HFFc6 (cell line): Measurements from ENCODE around the gene OR2B2. TPM values are rescaled to one million over a fixed set of nuclear protein-coding genes. Genes with fewer than 3 reads are reported as not detected.
"Not testable (repeated sequence)": the region's sequence is repeated elsewhere in the genome, so short reads cannot be mapped to it uniquely, and the experiment has no call there.

ENCODE experiments used
- DNase-seq: peaks from one replicate; pipeline ENCODE4 v3.0.0-alpha.2; 2018
- H3K27ac Mint-ChIP-seq: 2 replicates; pipeline ENCODE4 v1.8.0; 2020; ENCODE audit warnings: mild to moderate bottlenecking, mixed read lengths
- H3K27me3 Mint-ChIP-seq: 2 replicates; pipeline ENCODE4 v1.8.0; 2021; ENCODE audit warnings: mild to moderate bottlenecking, moderate library complexity, mixed read lengths; ENCODE audit not compliant: insufficient read depth
- H3K36me3 Mint-ChIP-seq: 2 replicates; pipeline ENCODE4 v1.8.0; 2021; ENCODE audit warnings: low read depth, mixed read lengths
- H3K4me1 Mint-ChIP-seq: 2 replicates; pipeline ENCODE4 v1.8.0; 2020; ENCODE audit warnings: low read depth, mixed read lengths
- H3K4me3 Mint-ChIP-seq: 2 replicates; pipeline ENCODE4 v1.8.0; 2020; ENCODE audit warnings: mild to moderate bottlenecking, moderate library complexity, mixed read lengths
- H3K9me3 Mint-ChIP-seq: 2 replicates; pipeline ENCODE4 v1.8.0; 2020; ENCODE audit warnings: mild to moderate bottlenecking, mixed read lengths
- CTCF ChIP-seq: fragments of 200-600 bp; sonication (generic); IDR thresholded peaks from 2 replicates; pipeline ENCODE4 v1.5.0; 2021; ENCODE audit warnings: antibody characterized with exemption, mild to moderate bottlenecking
- total RNA-seq, 6 experiments: library from RNA; stranded (reverse); fragmentation: NEBNext Ultra II Directional; extraction: Animal tissue kit (Norgen Biotek cat#: 25700); gene quantifications; 2 replicates in 1 of 6; 3 replicates in 5 of 6; pipeline ENCODE4 v1.2.3, GENCODE V29; 2021

The OR2B2 gene
- total RNA-seq, 6 experiments from 2014 or later, result not detected

- no peak for TF ChIP-seq CTCF
- Mint-ChIP-seq H3K36me3 (no peaks in the 10 kb centered on the region; the same call in 1 of the 2 replicates), H3K4me1 (no peaks in the 10 kb centered on the region), H3K9me3 (no peaks in the 10 kb centered on the region), H3K27me3 (no peaks in the 10 kb centered on the region), H3K4me3 (no peak overlapping the region), H3K27ac (no peak overlapping the region)
- DNase-seq, result no peak
Measured at GRCh38 chr6:27940766-27941165, 28.6 kb upstream of the OR2B2 start.

GRCh38 chr6:27931209-27931608 lies 19.0 kb upstream of the OR2B2 start:
- H3K4me3 Mint-ChIP-seq, result no peak overlapping the region
- no peak overlapping the region for H3K27ac Mint-ChIP-seq
- no peaks in the 10 kb centered on the region for H3K4me1 Mint-ChIP-seq
- H3K9me3 Mint-ChIP-seq, result peaks cover 8% of the 10 kb centered on the region; the same call in 1 of the 2 replicates
- DNase-seq, result no peak
- no peak for TF ChIP-seq CTCF
- H3K27me3 Mint-ChIP-seq, result no peaks in the 10 kb centered on the region
- no peaks in the 10 kb centered on the region for H3K36me3 Mint-ChIP-seq

GRCh38 chr6:27929930-27930329 lies 17.7 kb upstream of the OR2B2 start:
- not testable (repeated sequence) for H3K4me1 Mint-ChIP-seq, DNase-seq, H3K27me3 Mint-ChIP-seq, H3K27ac Mint-ChIP-seq, H3K4me3 Mint-ChIP-seq, H3K9me3 Mint-ChIP-seq, H3K36me3 Mint-ChIP-seq

- not testable (repeated sequence) for H3K4me3 Mint-ChIP-seq, H3K27ac Mint-ChIP-seq, H3K27me3 Mint-ChIP-seq, DNase-seq, H3K9me3 Mint-ChIP-seq, H3K4me1 Mint-ChIP-seq, H3K36me3 Mint-ChIP-seq
Measured at GRCh38 chr6:27928041-27928440, 15.8 kb upstream of the OR2B2 start.

- no peaks in the 10 kb centered on the region for H3K36me3 Mint-ChIP-seq
- no peaks in the 10 kb centered on the region; the same call in 1 of the 2 replicates for H3K27me3 Mint-ChIP-seq
- no peak for TF ChIP-seq CTCF
- H3K9me3 Mint-ChIP-seq, result no peaks in the 10 kb centered on the region
- H3K4me1 Mint-ChIP-seq, result no peaks in the 10 kb centered on the region
- H3K27ac Mint-ChIP-seq, result no peak overlapping the region
- no peak overlapping the region for H3K4me3 Mint-ChIP-seq
- DNase-seq, result no peak
Measured at GRCh38 chr6:27924179-27924578, 12.0 kb upstream of the OR2B2 start.

GRCh38 chr6:27922949-27923348 lies 10.8 kb upstream of the OR2B2 start:
- TF ChIP-seq CTCF, result no peak
- H3K4me3 Mint-ChIP-seq, result no peak overlapping the region
- no peaks in the 10 kb centered on the region for H3K9me3 Mint-ChIP-seq
- H3K27me3 Mint-ChIP-seq, result no peaks in the 10 kb centered on the region; the same call in 1 of the 2 replicates
- H3K4me1 Mint-ChIP-seq, result no peaks in the 10 kb centered on the region
- DNase-seq, result no peak
- no peak overlapping the region for H3K27ac Mint-ChIP-seq
- H3K36me3 Mint-ChIP-seq, result no peaks in the 10 kb centered on the region

- DNase-seq, result no peak
- no peak for TF ChIP-seq CTCF
- Mint-ChIP-seq H3K36me3 (no peaks in the 10 kb centered on the region), H3K4me1 (no peaks in the 10 kb centered on the region), H3K4me3 (no peak overlapping the region), H3K27ac (no peak overlapping the region), H3K27me3 (peaks cover under 1% of the 10 kb centered on the region; the same call in 1 of the 2 replicates), H3K9me3 (no peaks in the 10 kb centered on the region)
Measured at GRCh38 chr6:27908017-27908416, 4.2 kb downstream of the OR2B2 start.
